K562 (cell line): ENCODE data around the gene RBM45. TPM values are rescaled to one million over a fixed set of nuclear protein-coding genes. Genes with fewer than 3 reads are reported as not detected.

ENCODE experiments used
- CBFA2T3 ChIP-seq: fragments of 450-650 bp; IDR thresholded peaks from 2 replicates; pipeline ENCODE4 v1.6.1; 2017
- NCOA4 ChIP-seq: fragments of 450-650 bp; IDR thresholded peaks from 2 replicates; pipeline ENCODE4 v1.6.1; 2018; ENCODE audit warnings: mild to moderate bottlenecking; ENCODE audit not compliant: partially characterized antibody
- PHB2 ChIP-seq: fragments of 450-650 bp; IDR thresholded peaks from 2 replicates; pipeline ENCODE4 v1.6.1; 2017; ENCODE audit warnings: low read depth
- PHTF2 ChIP-seq: fragments of 250-450 bp; sonication (Bioruptor Pico); IDR thresholded peaks from 2 replicates; pipeline ENCODE4 v1.5.0; 2021; ENCODE audit warnings: mild to moderate bottlenecking
- SRSF3 ChIP-seq: fragments of 200-400 bp; formaldehyde crosslinking; IDR thresholded peaks from 2 replicates; pipeline ENCODE4 v1.6.1; 2016; ENCODE audit warnings: mild to moderate bottlenecking, low read length, moderate library complexity; ENCODE audit not compliant: insufficient read depth
- ZNF583 ChIP-seq: fragments of 250-450 bp; sonication (Bioruptor Pico); IDR thresholded peaks from 2 replicates; pipeline ENCODE4 v1.4.0; 2020
- ZNF79 ChIP-seq: fragments of 250-450 bp; sonication (Bioruptor Pico); IDR thresholded peaks from 2 replicates; pipeline ENCODE4 v1.4.0; 2020; ENCODE audit warnings: low read depth, mild to moderate bottlenecking, moderate library complexity
- polyA plus RNA-seq, 8 experiments: library from polyadenylated mRNA; depleted of rRNA in 4 of 8; stranded (reverse) in 5 of 8; unstranded in 3 of 8; fragments of >200 nt; fragmentation: Nextera tagmentation in 2 of 8; fragmentation: Illumina TruSeq in 1 of 8; extraction: Ambion mirVana in 2 of 8; extraction: Trizol in 1 of 8; gene quantifications; 2 replicates each; pipeline versions ENCODE4 v1.2.1 to v1.2.3, GENCODE V29; 2011 to 2014; ENCODE audit warnings: inconsistent platforms in 1 of 8, missing spikeins in 1 of 8
- total RNA-seq, 7 experiments: library from RNA; depleted of rRNA in 6 of 7; stranded (reverse); fragments of >200 nt in 6 of 7; fragmentation: Illumina TruSeq in 2 of 7; extraction: Trizol in 2 of 7; gene quantifications; 2 replicates each; pipeline versions ENCODE4 v1.2.1 to v1.2.3, GENCODE V29; 2011 to 2021; ENCODE audit warnings: low replicate concordance in 1 of 7
- TF ChIP-seq, protein P1 (sequence below): IDR thresholded peaks from 2 replicates; pipeline ENCODE4 v1.6.1; 2011; ENCODE audit not compliant: insufficient read length; ENCODE audit errors: extremely low read depth
- TF ChIP-seq, protein P2 (sequence below): sonication (generic); formaldehyde crosslinking; IDR thresholded peaks from 2 replicates; pipeline ENCODE4 v1.9.0; 2022; ENCODE audit warnings: mild to moderate bottlenecking, missing genetic modification reagents
- TF ChIP-seq, protein P3 (sequence below): fragments of 450-650 bp; formaldehyde crosslinking; IDR thresholded peaks from 2 replicates; pipeline ENCODE4 v1.4.0; 2020; ENCODE audit warnings: mild to moderate bottlenecking
- TF ChIP-seq, protein P4 (sequence below): fragments of 250-450 bp; sonication (Bioruptor Pico); IDR thresholded peaks from 2 replicates; pipeline ENCODE4 v1.4.0; 2020
- TF ChIP-seq, protein P5 (sequence below): fragments of 250-450 bp; sonication (Bioruptor Pico); IDR thresholded peaks from 2 replicates; pipeline ENCODE4 v1.6.1; 2021; ENCODE audit warnings: mild to moderate bottlenecking
- TF ChIP-seq, protein P6 (sequence below): fragments of 450-650 bp; IDR thresholded peaks from 2 replicates; pipeline ENCODE4 v1.6.1; 2018; ENCODE audit not compliant: partially characterized antibody

Gene RBM45
- total and polyA plus RNA-seq, 9 of the 15 experiments (the other 6 are each of a cell fraction or from before 2014, with no cell fraction given): 6.7 to 22.0 (median 15.0) TPM

DNA sequence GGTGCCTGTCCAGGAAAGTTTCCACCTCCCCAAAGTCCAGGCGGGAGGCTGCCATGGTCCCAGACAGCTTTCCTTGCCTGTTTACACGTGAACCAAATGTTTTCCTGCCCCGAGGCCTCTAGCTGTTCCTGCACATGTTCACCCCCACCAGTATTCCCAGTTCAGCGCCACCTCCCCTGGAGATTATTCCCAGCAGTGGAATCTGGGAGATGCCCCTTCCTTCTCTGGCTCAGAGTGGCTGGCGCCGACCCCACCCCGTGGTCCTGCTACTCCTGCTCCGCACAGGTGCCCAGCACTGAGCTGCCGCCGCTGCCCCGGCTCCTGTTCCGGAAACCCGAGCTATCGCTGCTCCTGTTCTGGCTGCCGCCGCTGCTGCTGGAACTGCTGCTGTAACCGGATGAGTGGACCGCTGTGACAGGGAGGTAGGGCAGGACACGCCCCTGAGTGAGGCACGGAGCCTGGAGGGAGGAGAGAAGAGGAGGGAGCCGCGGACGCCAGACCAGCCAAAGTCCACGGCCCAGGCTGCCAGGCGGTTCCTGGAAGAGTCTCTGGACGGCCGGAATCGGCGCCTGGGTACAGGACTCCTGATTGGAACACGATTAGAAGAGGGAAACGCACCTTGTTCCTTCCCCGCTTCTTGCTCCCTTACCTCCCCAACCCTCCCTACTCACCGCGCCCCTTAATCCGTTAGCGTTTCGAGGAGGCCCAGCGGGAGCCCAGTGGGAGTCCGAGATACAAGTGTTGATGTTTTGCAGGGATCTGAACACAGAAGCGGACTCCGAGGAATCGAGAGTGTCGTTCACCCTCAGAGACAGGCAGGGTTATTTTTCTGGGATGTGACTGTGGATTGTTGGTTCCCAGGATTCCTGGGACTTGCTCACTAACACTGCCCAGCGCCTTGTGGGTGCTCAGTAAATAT is 39.6 kb upstream of the RBM45 start, which contains the start of gene PDE11A (continued):
- TF ChIP-seq, protein P1, sequence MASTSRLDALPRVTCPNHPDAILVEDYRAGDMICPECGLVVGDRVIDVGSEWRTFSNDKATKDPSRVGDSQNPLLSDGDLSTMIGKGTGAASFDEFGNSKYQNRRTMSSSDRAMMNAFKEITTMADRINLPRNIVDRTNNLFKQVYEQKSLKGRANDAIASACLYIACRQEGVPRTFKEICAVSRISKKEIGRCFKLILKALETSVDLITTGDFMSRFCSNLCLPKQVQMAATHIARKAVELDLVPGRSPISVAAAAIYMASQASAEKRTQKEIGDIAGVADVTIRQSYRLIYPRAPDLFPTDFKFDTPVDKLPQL: no peak
- TF ChIP-seq, protein P2, sequence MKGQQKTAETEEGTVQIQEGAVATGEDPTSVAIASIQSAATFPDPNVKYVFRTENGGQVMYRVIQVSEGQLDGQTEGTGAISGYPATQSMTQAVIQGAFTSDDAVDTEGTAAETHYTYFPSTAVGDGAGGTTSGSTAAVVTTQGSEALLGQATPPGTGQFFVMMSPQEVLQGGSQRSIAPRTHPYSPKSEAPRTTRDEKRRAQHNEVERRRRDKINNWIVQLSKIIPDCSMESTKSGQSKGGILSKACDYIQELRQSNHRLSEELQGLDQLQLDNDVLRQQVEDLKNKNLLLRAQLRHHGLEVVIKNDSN (CRISPR knock-in tag): no peak; the same call in 1 of the 2 replicates
- TF ChIP-seq ZNF583 (CRISPR knock-in tag): 0 out of 2 replicates have a peak, but pooled peaks have one; percentile 21
- no peak for TF ChIP-seq PHTF2 (CRISPR knock-in tag)
- TF ChIP-seq, protein P3, sequence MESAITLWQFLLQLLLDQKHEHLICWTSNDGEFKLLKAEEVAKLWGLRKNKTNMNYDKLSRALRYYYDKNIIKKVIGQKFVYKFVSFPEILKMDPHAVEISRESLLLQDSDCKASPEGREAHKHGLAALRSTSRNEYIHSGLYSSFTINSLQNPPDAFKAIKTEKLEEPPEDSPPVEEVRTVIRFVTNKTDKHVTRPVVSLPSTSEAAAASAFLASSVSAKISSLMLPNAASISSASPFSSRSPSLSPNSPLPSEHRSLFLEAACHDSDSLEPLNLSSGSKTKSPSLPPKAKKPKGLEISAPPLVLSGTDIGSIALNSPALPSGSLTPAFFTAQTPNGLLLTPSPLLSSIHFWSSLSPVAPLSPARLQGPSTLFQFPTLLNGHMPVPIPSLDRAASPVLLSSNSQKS (CRISPR knock-in tag): no peak
- TF ChIP-seq, protein P4, sequence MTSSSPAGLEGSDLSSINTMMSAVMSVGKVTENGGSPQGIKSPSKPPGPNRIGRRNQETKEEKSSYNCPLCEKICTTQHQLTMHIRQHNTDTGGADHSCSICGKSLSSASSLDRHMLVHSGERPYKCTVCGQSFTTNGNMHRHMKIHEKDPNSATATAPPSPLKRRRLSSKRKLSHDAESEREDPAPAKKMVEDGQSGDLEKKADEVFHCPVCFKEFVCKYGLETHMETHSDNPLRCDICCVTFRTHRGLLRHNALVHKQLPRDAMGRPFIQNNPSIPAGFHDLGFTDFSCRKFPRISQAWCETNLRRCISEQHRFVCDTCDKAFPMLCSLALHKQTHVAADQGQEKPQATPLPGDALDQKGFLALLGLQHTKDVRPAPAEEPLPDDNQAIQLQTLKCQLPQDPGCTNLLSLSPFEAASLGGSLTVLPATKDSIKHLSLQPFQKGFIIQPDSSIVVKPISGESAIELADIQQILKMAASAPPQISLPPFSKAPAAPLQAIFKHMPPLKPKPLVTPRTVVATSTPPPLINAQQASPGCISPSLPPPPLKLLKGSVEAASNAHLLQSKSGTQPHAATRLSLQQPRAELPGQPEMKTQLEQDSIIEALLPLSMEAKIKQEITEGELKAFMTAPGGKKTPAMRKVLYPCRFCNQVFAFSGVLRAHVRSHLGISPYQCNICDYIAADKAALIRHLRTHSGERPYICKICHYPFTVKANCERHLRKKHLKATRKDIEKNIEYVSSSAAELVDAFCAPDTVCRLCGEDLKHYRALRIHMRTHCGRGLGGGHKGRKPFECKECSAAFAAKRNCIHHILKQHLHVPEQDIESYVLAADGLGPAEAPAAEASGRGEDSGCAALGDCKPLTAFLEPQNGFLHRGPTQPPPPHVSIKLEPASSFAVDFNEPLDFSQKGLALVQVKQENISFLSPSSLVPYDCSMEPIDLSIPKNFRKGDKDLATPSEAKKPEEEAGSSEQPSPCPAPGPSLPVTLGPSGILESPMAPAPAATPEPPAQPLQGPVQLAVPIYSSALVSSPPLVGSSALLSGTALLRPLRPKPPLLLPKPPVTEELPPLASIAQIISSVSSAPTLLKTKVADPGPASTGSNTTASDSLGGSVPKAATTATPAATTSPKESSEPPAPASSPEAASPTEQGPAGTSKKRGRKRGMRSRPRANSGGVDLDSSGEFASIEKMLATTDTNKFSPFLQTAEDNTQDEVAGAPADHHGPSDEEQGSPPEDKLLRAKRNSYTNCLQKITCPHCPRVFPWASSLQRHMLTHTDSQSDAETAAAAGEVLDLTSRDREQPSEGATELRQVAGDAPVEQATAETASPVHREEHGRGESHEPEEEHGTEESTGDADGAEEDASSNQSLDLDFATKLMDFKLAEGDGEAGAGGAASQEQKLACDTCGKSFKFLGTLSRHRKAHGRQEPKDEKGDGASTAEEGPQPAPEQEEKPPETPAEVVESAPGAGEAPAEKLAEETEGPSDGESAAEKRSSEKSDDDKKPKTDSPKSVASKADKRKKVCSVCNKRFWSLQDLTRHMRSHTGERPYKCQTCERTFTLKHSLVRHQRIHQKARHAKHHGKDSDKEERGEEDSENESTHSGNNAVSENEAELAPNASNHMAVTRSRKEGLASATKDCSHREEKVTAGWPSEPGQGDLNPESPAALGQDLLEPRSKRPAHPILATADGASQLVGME (CRISPR knock-in tag): peak; percentile 87
- TF ChIP-seq ZNF79: no peak
- no peak for TF ChIP-seq NCOA4
- TF ChIP-seq, protein P5, sequence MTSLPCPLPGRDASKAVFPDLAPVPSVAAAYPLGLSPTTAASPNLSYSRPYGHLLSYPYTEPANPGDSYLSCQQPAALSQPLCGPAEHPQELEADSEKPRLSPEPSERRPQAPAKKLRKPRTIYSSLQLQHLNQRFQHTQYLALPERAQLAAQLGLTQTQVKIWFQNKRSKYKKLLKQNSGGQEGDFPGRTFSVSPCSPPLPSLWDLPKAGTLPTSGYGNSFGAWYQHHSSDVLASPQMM: no peak
- TF ChIP-seq, protein P6, sequence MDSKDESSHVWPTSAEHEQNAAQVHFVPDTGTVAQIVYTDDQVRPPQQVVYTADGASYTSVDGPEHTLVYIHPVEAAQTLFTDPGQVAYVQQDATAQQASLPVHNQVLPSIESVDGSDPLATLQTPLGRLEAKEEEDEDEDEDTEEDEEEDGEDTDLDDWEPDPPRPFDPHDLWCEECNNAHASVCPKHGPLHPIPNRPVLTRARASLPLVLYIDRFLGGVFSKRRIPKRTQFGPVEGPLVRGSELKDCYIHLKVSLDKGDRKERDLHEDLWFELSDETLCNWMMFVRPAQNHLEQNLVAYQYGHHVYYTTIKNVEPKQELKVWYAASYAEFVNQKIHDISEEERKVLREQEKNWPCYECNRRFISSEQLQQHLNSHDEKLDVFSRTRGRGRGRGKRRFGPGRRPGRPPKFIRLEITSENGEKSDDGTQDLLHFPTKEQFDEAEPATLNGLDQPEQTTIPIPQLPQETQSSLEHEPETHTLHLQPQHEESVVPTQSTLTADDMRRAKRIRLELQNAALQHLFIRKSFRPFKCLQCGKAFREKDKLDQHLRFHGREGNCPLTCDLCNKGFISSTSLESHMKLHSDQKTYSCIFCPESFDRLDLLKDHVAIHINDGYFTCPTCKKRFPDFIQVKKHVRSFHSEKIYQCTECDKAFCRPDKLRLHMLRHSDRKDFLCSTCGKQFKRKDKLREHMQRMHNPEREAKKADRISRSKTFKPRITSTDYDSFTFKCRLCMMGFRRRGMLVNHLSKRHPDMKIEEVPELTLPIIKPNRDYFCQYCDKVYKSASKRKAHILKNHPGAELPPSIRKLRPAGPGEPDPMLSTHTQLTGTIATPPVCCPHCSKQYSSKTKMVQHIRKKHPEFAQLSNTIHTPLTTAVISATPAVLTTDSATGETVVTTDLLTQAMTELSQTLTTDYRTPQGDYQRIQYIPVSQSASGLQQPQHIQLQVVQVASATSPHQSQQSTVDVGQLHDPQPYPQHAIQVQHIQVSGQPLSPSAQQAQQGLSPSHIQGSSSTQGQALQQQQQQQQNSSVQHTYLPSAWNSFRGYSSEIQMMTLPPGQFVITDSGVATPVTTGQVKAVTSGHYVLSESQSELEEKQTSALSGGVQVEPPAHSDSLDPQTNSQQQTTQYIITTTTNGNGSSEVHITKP: peak; percentile 89
- no peak for TF ChIP-seq SRSF3
- TF ChIP-seq CBFA2T3: peak; percentile 39
- no peak for TF ChIP-seq PHB2
